ENCODE results near the gene C22orf23. TPM values are rescaled to one million over a fixed set of nuclear protein-coding genes. Genes with fewer than 3 reads are reported as not detected.

Gene C22orf23
- total and polyA plus RNA-seq, 9 of the 15 experiments (the other 6 are each of a cell fraction or from before 2014, with no cell fraction given) = 0.25 to 1.0 (median 0.53) TPM

GRCh38 chr22:37930270-37930951, 23.0 kb downstream of the C22orf23 start:
- BruUV-seq (replicated peaks) = no TSS peak
- DNase-seq (ENCODE audit: extremely low read depth in 1 of 4, low spot score in 3 of 4) (peak in 1 of 4 experiments; percentile 29), FAIRE-seq (no peak), ATAC-seq (no peak)
- Histone ChIP-seq H3K27me3 (ENCODE audit: control insufficient read depth in 2 of 2, insufficient read depth in 2 of 2, low read length in 2 of 2) (no peaks in the 10 kb centered on the region), H4K20me1 (replicated peaks; ENCODE audit: control insufficient read depth, insufficient read depth, low read length) (no peaks in the 10 kb centered on the region), H3K4me1 (replicated peaks in 1 of 2; ENCODE audit: control insufficient read depth in 2 of 2, insufficient read depth in 2 of 2, low read length in 2 of 2) (peaks cover 9 to 28% of the 10 kb centered on the region in 2 experiments; a peak in 4 of 5 replicates), H3K79me2 (ENCODE audit: control insufficient read depth, insufficient read depth, low read length) (no peaks in the 10 kb centered on the region), H3K36me3 (ENCODE audit: control insufficient read depth, insufficient read depth, low read length) (peaks cover 23% of the 10 kb centered on the region; the same call in 2 of the 3 replicates), H3K4me2 (ENCODE audit: insufficient read depth, low read length) (no peak overlapping the region), H3K4me3 (no peak overlapping the region), H3K9me3 (replicated peaks; ENCODE audit: control insufficient read depth, insufficient read depth, low read depth, low read length) (no peaks in the 10 kb centered on the region), H3K9ac (ENCODE audit: insufficient read depth in 1 of 2, low read depth in 2 of 2, low read length in 2 of 2) (peak overlapping the region in 1 of 2 experiments; percentile 45; a peak in 1 of 4 replicates), H3K9me1 (ENCODE audit: control insufficient read depth, insufficient read depth, low read length) (no peaks in the 10 kb centered on the region), H3K27ac (ENCODE audit: extremely low read depth, low read depth, low read length) (no peak overlapping the region), H2AFZ (ENCODE audit: low read depth, low read length) (no peak overlapping the region)
- CTCF ChIA-PET (ENCODE audit: low intra/inter-chr PET ratio) = interaction anchor here (1.3 kb wide), 1 partner anchor 25 kb away, joined by 3 read pairs; no protein-coding TSS in a partner anchor
- POLR2A ChIA-PET = interaction anchor here (0.7 to 1.2 kb wide), 2 partner anchors 20 to 35 kb away, joined by 3 to 5 read pairs; no protein-coding TSS in a partner anchor
- WGBS (ENCODE audit: insufficient coverage, low coverage, missing lambda C conversion rate) = 73% methylated on average over 5 of the region's 11 CpGs
- in situ Hi-C loops (cut with MboI) (no loop called here), intact Hi-C loops (cut with micrococcal nuclease) (no loop called here)
- TF ChIP-seq ZFPM2 (CRISPR knock-in tag; IDR thresholded peaks at IDR 0.05) (no peak), CTCF (IDR thresholded peaks at IDR 0.05 in 2 of 3, conservative IDR thresholded peaks at IDR 0.05 in 1 of 3; ENCODE audit: insufficient read depth in 2 of 3, low read depth in 1 of 3, low read length in 3 of 3) (peak; percentile 9 to 37 (median 31); a peak in 3 of 6 replicates), POLR2G (IDR thresholded peaks at IDR 0.05; ENCODE audit: low read depth, low read length) (peak; percentile 32; the same call in 1 of the 2 replicates), ZFP36 (IDR thresholded peaks at IDR 0.05; ENCODE audit: low read depth, low read length, partially characterized antibody) (peak; percentile 83)

Data from K562 (cell line).